ENCODE measurements around the gene COL19A1. TPM values are rescaled to one million over a fixed set of nuclear protein-coding genes. Genes with fewer than 3 reads are reported as not detected.

The COL19A1 gene
- total RNA-seq, 4 donors from 2014 or later: 0.19 TPM; not detected in 3

DNA sequence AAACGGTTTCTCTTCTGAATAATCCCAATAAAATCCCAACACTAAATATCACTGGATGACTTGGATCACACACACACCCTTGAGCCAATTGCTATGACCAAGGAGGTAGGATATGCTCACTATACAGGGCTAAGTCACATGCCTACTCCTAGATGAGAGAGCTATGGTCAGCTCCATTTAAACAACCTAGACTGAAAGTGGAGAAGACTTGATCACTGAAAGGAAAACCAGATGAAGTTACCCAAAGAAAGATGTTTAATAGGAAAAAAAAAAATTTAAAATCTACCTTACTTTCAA lies 18.9 kb upstream of the COL19A1 start:
- peaks cover 0 to 14% (median 0%) of the 10 kb centered on the region in 4 donors for H3K27me3 ChIP-seq
- H3K9me3 ChIP-seq: no peaks in the 10 kb centered on the region
- no peak overlapping the region for H3K4me3 ChIP-seq
- 23 to 60% methylated on average over 1 of the region's 1 CpG for WGBS, 2 donors
- DNase-seq: no peak
- intact Hi-C loops (cut with DNase I): loop anchor here (10.0 kb wide), 1 partner anchor 257 kb away; no protein-coding TSS in a partner anchor
- no peak overlapping the region for H3K27ac ChIP-seq
- TF ChIP-seq, protein P1, sequence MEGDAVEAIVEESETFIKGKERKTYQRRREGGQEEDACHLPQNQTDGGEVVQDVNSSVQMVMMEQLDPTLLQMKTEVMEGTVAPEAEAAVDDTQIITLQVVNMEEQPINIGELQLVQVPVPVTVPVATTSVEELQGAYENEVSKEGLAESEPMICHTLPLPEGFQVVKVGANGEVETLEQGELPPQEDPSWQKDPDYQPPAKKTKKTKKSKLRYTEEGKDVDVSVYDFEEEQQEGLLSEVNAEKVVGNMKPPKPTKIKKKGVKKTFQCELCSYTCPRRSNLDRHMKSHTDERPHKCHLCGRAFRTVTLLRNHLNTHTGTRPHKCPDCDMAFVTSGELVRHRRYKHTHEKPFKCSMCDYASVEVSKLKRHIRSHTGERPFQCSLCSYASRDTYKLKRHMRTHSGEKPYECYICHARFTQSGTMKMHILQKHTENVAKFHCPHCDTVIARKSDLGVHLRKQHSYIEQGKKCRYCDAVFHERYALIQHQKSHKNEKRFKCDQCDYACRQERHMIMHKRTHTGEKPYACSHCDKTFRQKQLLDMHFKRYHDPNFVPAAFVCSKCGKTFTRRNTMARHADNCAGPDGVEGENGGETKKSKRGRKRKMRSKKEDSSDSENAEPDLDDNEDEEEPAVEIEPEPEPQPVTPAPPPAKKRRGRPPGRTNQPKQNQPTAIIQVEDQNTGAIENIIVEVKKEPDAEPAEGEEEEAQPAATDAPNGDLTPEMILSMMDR (IDR thresholded peaks at IDR 0.05): no peak
- no peak for TF ChIP-seq POLR2A (IDR thresholded peaks at IDR 0.05)
- no peaks in the 10 kb centered on the region for H3K36me3 ChIP-seq
- H3K4me1 ChIP-seq: no peaks in the 10 kb centered on the region

DNA sequence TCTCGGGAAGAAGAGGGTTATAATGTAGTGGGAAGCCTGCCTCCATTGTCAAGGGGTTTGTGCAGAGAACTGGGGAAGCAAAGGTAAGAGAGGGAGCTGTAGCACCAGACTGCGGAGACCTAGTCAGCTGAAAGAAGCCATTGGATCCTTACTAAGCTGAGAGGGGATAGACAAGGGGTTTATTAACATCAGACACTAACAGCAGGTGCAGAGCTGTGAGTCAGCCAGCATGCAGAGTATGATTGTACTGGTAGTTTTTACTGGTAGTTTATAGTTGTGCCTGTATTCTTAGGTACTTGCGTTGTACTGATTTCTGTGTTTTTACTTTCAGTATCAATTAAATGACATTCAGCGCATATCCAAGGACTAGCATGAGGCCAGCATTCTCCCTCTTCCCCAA lies 17.8 kb upstream of the COL19A1 start:
- no peak for TF ChIP-seq POLR2A (IDR thresholded peaks at IDR 0.05)
- TF ChIP-seq, protein P1 (IDR thresholded peaks at IDR 0.05): no peak
- Histone ChIP-seq H3K9me3 (peaks cover 0 to 5% (median 0%) of the 10 kb centered on the region in 3 donors), H3K27ac (no peak overlapping the region), H3K27me3 (peaks cover 0 to 7% (median 0%) of the 10 kb centered on the region in 4 donors), H3K4me3 (no peak overlapping the region), H3K36me3 (no peaks in the 10 kb centered on the region), H3K4me1 (no peaks in the 10 kb centered on the region)
- DNase-seq: no peak
- WGBS, 2 donors: 79 to 81% methylated on average over 4 of the region's 4 CpGs
- intact Hi-C loops (cut with DNase I): loop anchor here (10.0 kb wide), 1 partner anchor 256 kb away; no protein-coding TSS in a partner anchor

DNA sequence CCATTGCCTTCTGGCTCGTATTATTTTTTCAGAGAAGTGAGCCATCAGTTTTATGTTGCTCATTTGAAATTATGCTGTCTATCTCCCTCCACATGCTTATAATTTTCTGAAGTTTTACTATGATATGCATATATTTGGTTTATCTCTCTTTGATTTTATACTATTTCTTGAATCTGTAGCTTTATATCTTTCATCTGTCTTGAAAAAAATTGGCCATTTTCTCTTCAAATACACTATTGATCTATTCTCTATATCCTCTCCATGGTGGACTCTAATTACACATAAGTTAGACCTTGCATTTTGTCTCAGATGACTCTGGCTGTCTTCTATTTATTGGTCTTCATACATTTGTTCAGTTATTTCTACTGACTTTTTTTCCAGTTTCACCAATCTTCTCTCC lies 13.7 kb upstream of the COL19A1 start:
- no peak for TF ChIP-seq POLR2A (IDR thresholded peaks at IDR 0.05)
- TF ChIP-seq, protein P1 (IDR thresholded peaks at IDR 0.05): no peak
- H3K9me3 ChIP-seq: peaks cover 0 to 5% (median 0%) of the 10 kb centered on the region in 3 donors
- WGBS, 2 donors: 38 to 61% methylated on average over 1 of the region's 1 CpG

DNA sequence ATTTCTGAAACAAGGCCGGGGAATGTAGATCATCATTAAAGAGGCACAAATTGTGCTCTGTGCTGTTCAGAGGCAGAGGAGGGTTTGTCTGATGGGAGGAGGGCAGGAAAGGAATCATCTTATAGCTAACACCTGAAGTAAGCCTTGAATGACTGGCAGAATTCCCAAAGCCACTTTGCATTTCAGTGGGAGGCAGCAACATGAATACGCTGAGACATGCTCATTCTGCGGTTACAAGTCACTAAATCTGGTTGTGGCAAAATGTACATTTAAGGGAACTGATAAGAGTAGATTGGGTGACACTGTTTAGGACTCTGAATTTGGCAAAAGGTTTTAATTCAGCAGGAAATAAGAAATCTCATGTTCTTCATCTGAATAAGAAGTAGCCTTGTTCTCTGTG lies 4.4 kb upstream of the COL19A1 start:
- TF ChIP-seq, protein P1 (IDR thresholded peaks at IDR 0.05): no peak
- TF ChIP-seq POLR2A (IDR thresholded peaks at IDR 0.05): no peak
- no peak overlapping the region for H3K27ac ChIP-seq
- intact Hi-C loops (cut with DNase I): no loop called here
- H3K4me1 ChIP-seq: peaks cover 7 to 16% (median 10%) of the 10 kb centered on the region in 3 donors
- no peak for DNase-seq
- whole genome bisulfite sequencing, 2 donors: 66 to 68% methylated on average over 3 of the region's 3 CpGs
- H3K4me3 ChIP-seq: no peak overlapping the region
- H3K27me3 ChIP-seq: peaks cover 0 to 20% (median 0%) of the 10 kb centered on the region in 4 donors
- no peaks in the 10 kb centered on the region for H3K9me3 ChIP-seq
- H3K36me3 ChIP-seq: no peaks in the 10 kb centered on the region

More for the DNA sequence above, 13.7 kb upstream of the COL19A1 start:
- no peak for DNase-seq
- Histone ChIP-seq H3K27me3 (no peaks in the 10 kb centered on the region), H3K36me3 (no peaks in the 10 kb centered on the region), H3K27ac (no peak overlapping the region), H3K4me1 (no peaks in the 10 kb centered on the region), H3K4me3 (no peak overlapping the region)
- intact Hi-C loops (cut with DNase I): no loop called here

DNA sequence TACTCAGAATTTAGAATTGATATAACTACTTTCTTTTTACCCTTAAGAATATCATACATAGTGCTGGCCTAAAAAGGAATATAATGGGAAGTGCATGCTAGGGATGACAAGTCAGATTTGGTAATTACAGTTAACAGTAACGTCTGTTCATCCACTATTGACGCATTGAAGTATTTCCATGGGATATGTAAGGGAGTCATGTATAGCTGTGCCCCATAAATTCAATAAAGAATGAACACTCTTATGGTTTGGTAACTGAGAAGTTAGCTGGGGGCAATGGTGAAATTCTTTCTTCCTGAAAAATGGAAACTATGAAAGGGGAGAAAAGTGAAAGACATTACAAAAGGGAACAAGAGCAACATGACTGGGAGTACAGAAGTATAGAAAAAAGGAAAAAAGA lies 2.6 kb upstream of the COL19A1 start:
- Histone ChIP-seq H3K4me1 (peaks cover 7 to 29% (median 10%) of the 10 kb centered on the region in 3 donors), H3K4me3 (no peak overlapping the region), H3K9me3 (no peaks in the 10 kb centered on the region), H3K36me3 (no peaks in the 10 kb centered on the region), H3K27me3 (peaks cover 0 to 38% (median 0%) of the 10 kb centered on the region in 4 donors), H3K27ac (no peak overlapping the region)
- TF ChIP-seq, protein P1 (IDR thresholded peaks at IDR 0.05): no peak
- TF ChIP-seq POLR2A (IDR thresholded peaks at IDR 0.05): no peak
- intact Hi-C loops (cut with DNase I): no loop called here
- WGBS, 2 donors: 89 to 96% methylated on average over 2 of the region's 2 CpGs
- no peak for DNase-seq
